GM12872 (cell line): ENCODE measurements around the gene DNAH10.

Source experiments
- CTCF ChIP-seq: IDR thresholded peaks from 3 replicates; pipeline ENCODE4 v1.5.1; 2011; ENCODE audit warnings: low read depth, mild to moderate bottlenecking, low read length, moderate library complexity; ENCODE audit not compliant: insufficient read depth

Gene DNAH10

DNA sequence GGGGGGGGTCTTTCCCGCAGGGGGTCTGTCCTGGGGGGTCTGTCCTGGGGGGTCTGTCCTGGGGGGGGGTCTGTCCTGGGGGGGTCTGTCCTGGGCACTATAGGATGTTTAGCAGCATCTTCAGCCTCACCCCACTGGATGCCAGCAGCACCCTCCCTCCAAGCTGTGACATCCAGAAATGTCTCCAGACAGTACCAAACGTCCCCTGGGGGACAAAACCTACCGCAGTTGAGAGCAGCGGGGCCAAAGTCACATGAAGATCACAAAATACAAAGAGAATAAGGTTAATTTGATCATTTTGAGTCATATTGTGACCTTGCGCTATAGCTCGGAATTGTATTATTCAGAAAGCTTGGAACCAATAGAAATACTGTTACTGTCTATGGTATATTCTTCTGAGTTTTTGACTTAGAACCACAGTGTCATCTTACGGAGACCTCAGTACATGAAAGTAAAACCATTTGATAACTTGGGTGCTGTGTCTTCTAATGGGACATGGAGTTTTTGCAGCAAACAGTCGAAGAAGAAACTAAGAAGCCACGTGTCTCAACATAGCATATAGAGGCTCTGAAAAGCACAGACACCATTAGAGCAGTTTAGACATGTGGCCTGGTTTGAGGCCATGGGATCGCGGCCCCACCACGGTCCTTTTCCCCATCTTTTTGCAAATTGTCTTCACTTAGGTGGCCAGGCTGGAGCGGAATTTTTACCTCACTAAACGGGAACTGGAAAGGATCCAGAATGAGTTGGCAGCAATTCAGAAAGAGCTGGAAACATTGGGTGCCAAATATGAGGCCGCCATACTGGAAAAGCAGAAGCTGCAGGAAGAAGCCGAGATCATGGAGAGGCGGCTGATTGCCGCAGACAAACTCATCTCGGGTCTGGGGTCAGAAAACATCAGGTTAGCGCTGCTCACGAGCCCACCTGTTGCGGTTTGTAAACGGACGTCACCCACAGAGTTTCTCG lies 150.6 kb downstream of the DNAH10 start:
- no peak for TF ChIP-seq CTCF

- TF ChIP-seq CTCF: no peak
Measured at GRCh38 chr12:123914726-123915333, 152.7 kb downstream of the DNAH10 start.

DNA sequence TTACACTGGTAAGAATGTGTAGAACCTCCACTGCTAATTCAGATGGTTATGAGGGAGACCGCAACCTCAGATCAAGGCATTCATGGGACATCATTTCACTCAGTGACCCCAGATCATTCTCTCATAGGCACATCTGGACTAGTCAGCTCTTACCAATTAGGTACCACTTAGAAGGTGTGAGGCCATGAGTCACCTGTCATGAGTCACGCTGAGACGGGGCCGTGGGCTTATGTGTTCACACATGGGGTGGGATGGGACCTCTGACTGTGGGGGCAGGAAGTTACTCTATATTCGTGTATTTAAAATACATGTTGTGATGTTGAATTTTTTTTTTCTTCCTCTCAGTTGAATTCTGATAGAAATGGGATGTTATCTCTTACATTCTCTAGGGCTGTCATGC lies 154.6 kb downstream of the DNAH10 start:
- no peak for TF ChIP-seq CTCF

- no peak for TF ChIP-seq CTCF
Measured at GRCh38 chr12:123917337-123917850, 155.3 kb downstream of the DNAH10 start.

DNA sequence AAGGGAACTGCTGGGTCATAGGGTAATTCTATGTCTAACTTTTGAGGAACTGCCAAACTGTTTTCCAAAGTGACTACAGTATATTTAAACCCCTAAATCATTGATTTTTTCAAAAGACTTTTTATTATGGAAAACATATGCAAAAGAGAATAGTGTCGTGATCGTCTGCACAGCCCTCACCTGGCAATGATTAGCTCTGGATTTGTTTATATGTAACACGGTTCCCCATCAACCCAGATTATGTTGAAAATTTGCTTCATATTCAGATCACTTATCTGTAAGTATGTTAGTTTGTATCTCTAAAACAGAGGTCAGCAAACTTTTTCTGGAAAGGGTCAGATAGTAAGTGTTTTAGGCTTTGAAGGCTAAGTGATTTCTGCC lies 157.9 kb downstream of the DNAH10 start:
- TF ChIP-seq CTCF: no peak

GRCh38 chr12:123923038-123923437 lies 160.9 kb downstream of the DNAH10 start:
- no peak for TF ChIP-seq CTCF

GRCh38 chr12:123923927-123924326 lies 161.8 kb downstream of the DNAH10 start:
- no peak for TF ChIP-seq CTCF
